ENCODE results near the gene KLRG1.

The KLRG1 gene

GRCh38 chr12:8985213-8985754 is 4.1 kb upstream of the KLRG1 start:
- no peak for DNase-seq (ENCODE audit: low read depth in 2 of 2)

- no peak for DNase-seq (ENCODE audit: low read depth in 2 of 2)
Observed at GRCh38 chr12:8987163-8987562, 2.2 kb upstream of the KLRG1 start.

- DNase-seq (ENCODE audit: low read depth in 2 of 2), result no peak
Observed at GRCh38 chr12:8987685-8988084, 1.7 kb upstream of the KLRG1 start.

- DNase-seq (ENCODE audit: low read depth in 2 of 2), result no peak
Observed at GRCh38 chr12:8991371-8992345, 2.3 kb downstream of the KLRG1 start.

- no peak for DNase-seq (ENCODE audit: low read depth in 2 of 2)
Observed at GRCh38 chr12:8993827-8994226, 4.5 kb downstream of the KLRG1 start.

- DNase-seq (ENCODE audit: low read depth in 2 of 2), result no peak
Observed at GRCh38 chr12:8995021-8995775, 5.9 kb downstream of the KLRG1 start.

- peak in 1 of 2 experiments; percentile 11 for DNase-seq (ENCODE audit: low read depth in 2 of 2)
Observed at GRCh38 chr12:8996682-8997405, 7.5 kb downstream of the KLRG1 start.

GRCh38 chr12:9001233-9001632 is 11.9 kb downstream of the KLRG1 start:
- no peak for DNase-seq (ENCODE audit: low read depth in 2 of 2)

- DNase-seq (ENCODE audit: low read depth in 2 of 2), result no peak
Observed at GRCh38 chr12:9002335-9002734, 13.0 kb downstream of the KLRG1 start.

GRCh38 chr12:9022592-9022991 is 33.2 kb downstream of the KLRG1 start:
- DNase-seq (ENCODE audit: low read depth in 2 of 2), result no peak

- DNase-seq (ENCODE audit: low read depth in 2 of 2), result no peak
Observed at GRCh38 chr12:9024512-9024911, 35.2 kb downstream of the KLRG1 start.

- peak in 1 of 2 experiments; percentile 45 for DNase-seq (ENCODE audit: low read depth in 2 of 2)
Observed at GRCh38 chr12:9027161-9028059, 38.1 kb downstream of the KLRG1 start.

GRCh38 chr12:9030776-9031175 is 41.4 kb downstream of the KLRG1 start:
- DNase-seq (ENCODE audit: low read depth in 2 of 2), result no peak

- DNase-seq (ENCODE audit: low read depth in 2 of 2), result no peak
Observed at GRCh38 chr12:9032202-9032964, 43.0 kb downstream of the KLRG1 start.

GRCh38 chr12:9033265-9033887 is 44.0 kb downstream of the KLRG1 start:
- no peak for DNase-seq (ENCODE audit: low read depth in 2 of 2)

- DNase-seq (ENCODE audit: low read depth in 2 of 2), result no peak
Observed at GRCh38 chr12:9034095-9034494, 44.7 kb downstream of the KLRG1 start.

- no peak for DNase-seq (ENCODE audit: low read depth in 2 of 2)
Observed at GRCh38 chr12:9036227-9036626, 46.9 kb downstream of the KLRG1 start.

GRCh38 chr12:9037431-9037830 is 48.1 kb downstream of the KLRG1 start:
- DNase-seq (ENCODE audit: low read depth in 2 of 2), result no peak

GRCh38 chr12:9039397-9039977 is 50.1 kb downstream of the KLRG1 start:
- no peak for DNase-seq (ENCODE audit: low read depth in 2 of 2)

All from stimulated activated CD4-positive, alpha-beta T cell treated with anti-CD3 and anti-CD28 coated beads, Interleukin-12 subunit alpha, Interleukin-12 subunit beta, amount 100 ng/mL, for 24 hours (primary cell).